Fibroblast of villous mesenchyme (primary cell): Measurements from ENCODE around the gene CYP2D6. TPM values are rescaled to one million over a fixed set of nuclear protein-coding genes. Genes with fewer than 3 reads are reported as not detected.

ENCODE experiments used
- DNase-seq: peaks from one replicate; pipeline ENCODE4 v3.0.0-alpha.2; 2010; ENCODE audit warnings: low read depth
- H3K4me3 ChIP-seq: 2 replicates; pipeline ENCODE4 v1.5.1; 2011; ENCODE audit warnings: low read depth, mild to moderate bottlenecking, low read length
- total RNA-seq: library from RNA; depleted of rRNA; stranded (reverse); fragments of >200 nt; gene quantifications from 2 replicates; pipeline ENCODE4 v1.2.3, GENCODE V29; 2012
- TF ChIP-seq, protein P1 (sequence below): IDR thresholded peaks from 2 replicates; pipeline ENCODE4 v1.5.1; 2012; ENCODE audit warnings: low read depth, mild to moderate bottlenecking, low read length; ENCODE audit not compliant: insufficient read depth

The CYP2D6 gene
- total RNA-seq, 1 donor: under 0.01 TPM

DNA sequence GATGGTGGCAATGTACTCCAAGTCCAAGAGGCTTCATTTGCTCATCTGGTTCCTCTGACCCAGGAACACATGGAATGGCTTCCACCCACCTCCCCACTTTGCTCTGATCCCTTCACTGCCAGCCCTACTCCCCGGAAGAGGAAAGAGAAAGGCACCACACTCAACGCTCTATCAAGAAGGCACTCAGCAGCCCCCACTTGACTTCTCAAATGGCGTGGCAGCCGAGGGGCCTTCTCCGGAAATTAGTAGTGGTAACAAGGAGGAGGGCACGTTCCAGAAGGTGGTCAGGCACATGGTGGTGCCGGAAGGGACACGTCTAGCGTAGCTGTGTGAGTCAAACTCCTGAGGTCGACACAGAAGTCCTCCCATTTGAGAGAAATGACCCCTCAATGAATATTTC, 36.5 kb upstream of the CYP2D6 start:
- no peak overlapping the region for H3K4me3 ChIP-seq
- TF ChIP-seq, protein P1, sequence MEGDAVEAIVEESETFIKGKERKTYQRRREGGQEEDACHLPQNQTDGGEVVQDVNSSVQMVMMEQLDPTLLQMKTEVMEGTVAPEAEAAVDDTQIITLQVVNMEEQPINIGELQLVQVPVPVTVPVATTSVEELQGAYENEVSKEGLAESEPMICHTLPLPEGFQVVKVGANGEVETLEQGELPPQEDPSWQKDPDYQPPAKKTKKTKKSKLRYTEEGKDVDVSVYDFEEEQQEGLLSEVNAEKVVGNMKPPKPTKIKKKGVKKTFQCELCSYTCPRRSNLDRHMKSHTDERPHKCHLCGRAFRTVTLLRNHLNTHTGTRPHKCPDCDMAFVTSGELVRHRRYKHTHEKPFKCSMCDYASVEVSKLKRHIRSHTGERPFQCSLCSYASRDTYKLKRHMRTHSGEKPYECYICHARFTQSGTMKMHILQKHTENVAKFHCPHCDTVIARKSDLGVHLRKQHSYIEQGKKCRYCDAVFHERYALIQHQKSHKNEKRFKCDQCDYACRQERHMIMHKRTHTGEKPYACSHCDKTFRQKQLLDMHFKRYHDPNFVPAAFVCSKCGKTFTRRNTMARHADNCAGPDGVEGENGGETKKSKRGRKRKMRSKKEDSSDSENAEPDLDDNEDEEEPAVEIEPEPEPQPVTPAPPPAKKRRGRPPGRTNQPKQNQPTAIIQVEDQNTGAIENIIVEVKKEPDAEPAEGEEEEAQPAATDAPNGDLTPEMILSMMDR: no peak
- no peak for DNase-seq

DNA sequence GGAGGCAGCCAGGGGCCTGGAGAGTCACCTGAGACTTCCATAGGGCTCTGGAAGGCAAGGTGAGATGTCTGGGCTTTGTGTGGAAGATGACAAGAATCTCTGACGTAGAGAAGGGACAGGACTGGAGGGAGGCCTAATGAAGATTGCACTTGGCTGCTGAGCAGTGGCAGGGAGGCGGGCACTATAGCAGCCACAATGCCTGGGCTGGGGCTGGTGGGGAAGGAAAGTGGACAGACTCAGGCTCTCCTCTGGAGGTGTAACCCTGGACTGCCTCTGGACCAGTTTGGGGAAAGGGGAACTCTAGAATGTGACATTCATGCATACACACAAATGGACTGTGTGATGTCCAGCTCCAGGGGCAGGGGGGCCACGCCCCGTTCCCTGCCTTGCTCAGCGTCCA, 34.3 kb upstream of the CYP2D6 start:
- no peak overlapping the region for H3K4me3 ChIP-seq
- DNase-seq: no peak
- TF ChIP-seq, protein P1: no peak

DNA sequence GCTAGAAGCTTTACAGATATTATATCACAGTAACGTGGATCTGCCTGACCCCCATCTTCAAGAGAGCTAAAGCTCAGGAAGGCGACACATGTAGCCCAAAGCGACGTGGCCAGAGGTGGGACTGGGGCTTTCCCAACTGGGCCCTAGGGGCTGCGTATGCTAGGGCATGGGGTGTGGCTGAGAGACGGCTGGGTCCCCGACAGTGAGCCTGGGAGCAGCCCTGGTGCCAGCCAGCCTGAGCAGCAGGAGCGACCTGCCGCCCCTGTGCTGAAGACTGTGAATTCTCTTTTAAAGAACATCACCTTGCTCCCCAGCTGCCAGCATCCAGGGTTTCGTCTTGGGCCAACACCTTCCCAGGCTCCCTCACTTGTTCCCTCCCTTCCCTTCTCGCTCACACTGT, 32.9 kb upstream of the CYP2D6 start:
- DNase-seq: no peak
- TF ChIP-seq, protein P1: no peak
- no peak overlapping the region for H3K4me3 ChIP-seq

DNA sequence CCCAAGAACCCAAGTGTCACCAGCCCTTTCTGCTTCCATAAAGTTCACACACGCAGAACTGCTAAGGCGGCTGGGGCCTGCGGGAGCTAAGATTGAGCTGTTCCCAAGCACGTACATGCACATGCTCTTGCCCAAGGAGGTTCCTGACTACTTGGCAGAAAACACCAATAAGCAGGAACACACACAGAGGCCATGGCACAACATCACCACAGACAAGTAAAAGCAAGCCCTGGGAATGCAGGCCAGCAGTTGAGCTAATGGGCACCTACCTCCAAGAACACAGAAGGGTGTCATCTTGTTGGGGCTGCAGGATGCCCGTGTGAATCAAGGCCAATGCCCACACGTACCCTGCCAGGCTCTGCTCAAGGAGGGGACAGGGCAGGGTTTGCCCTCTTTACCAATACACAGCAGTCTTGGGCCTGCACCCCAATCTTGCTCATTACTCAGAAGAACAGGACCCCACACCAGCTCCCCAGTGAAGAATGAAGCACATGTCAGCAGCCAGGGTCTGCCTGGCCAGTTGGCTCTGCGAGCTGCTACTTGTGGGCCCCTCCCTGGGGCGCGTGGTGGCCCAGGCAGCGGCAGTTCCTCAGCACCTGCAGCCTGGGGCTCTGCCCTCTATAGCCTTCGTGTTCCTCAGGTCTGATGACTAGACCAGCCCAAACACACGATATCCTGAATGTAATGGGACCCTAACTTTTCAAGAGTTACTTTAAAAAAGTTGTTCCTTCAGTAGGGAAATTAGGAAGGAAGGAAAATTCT, 32.3 kb upstream of the CYP2D6 start:
- H3K4me3 ChIP-seq: no peak overlapping the region
- no peak for DNase-seq
- TF ChIP-seq, protein P1: no peak

DNA sequence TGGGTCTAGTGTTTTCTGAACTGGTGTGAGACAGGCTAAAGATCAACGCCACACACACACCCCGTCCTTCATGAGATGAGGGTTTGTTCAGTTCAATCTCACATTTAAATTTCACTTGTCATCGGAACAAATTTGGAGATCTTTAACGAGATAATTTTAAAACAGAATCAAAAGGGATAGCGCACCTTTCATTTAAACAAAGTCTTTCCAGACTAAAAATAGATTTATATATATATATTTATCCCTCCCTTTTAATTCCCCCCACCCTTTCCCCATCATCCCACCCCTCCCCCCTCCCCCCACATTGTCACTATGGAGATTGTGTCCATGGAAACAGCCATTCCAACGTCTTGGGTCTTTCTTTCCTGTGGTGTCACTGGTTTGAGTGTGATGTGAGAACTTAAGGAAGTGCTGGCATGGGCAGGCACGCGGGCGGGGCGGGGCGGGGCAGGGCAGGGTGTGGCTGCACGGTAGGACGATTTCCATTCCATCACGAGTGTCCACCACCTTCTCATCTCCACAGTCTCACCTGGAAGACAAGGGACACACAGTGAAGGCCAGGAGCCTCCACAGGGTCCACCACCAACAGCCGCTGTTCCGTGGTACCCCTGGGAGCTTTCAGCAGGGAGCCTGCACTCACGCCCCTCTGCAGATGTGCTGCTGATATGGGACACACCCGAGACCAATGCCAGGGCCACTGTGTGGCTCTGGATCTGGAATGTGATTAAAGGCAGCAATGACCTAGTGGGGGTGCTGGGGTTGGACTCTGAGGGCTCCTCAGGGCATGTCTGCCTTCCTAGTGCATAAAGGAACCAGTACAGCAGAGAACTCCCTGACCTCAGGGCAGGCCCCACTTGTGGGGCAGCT, 30.5 kb upstream of the CYP2D6 start:
- H3K4me3 ChIP-seq: no peak overlapping the region
- TF ChIP-seq, protein P1: no peak
- DNase-seq: no peak

DNA sequence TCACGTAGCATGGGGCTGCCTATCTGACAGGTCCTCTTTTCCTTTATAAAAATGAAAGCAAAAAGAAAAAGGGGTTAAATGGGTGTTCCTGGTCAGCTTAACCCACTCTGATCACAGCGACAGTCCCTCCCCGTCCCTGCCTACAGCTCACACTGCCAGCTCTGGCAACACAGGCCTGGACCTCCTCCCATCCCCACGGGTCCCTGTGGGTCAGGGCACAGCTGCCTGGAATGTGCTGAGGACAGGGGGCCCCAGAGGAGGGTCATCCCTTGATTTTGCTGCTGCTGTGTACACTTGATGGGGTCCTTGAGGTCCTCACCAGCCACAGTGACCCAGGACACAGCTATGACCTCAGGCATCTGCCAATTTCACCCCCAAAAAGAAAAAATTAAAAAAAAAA, 29.6 kb upstream of the CYP2D6 start:
- no peak for DNase-seq
- no peak overlapping the region for H3K4me3 ChIP-seq
- TF ChIP-seq, protein P1: no peak
